DMS153 (cell line): ENCODE results near the gene LAMB3.

Experiments used
- DNase-seq: peaks from one replicate; lab custom pipeline; 2025; lab: John Stamatoyannopoulos, UW

The LAMB3 gene

DNA sequence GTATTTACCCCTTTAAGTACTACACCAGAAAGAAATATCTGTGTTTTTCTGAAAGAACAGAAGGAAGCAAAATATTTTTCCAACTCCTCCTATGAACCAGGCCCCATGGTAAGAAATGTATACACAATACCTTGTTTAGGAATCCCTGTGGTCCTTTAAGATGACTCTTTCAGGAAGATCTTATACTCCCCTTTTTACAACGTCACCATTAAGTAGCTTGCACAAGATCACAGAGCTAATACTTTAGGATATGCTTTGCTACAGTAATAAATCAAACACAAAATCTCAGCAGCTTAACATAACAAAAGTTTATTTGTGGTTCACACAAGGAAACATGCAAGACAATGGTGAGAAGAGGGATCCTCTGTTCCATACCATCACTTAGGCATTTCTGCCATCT, 8.8 kb upstream of the LAMB3 start:
- DNase-seq: no peak

DNA sequence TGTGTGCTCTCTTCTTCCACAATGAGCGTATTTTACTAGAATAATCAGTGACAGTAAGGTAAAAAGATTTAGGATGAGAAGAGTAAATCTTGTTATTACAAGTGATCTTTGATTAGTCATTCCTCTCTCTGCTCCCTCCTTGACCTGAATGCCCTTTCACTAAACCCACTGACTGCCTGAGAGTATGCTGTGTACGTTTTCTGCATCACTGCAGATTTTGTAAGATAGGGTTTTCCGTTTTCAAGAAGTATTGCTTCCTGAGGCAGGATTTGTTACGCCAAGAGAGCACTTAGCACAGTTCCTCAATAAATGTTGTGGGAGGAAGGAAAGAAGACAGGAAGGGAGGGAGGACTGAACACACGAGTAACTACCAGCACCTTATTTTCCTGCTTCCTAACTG, 7.7 kb upstream of the LAMB3 start:
- no peak for DNase-seq

- DNase-seq: no peak
Observed at GRCh38 chr1:209657918-209658317, 5.7 kb upstream of the LAMB3 start.

DNA sequence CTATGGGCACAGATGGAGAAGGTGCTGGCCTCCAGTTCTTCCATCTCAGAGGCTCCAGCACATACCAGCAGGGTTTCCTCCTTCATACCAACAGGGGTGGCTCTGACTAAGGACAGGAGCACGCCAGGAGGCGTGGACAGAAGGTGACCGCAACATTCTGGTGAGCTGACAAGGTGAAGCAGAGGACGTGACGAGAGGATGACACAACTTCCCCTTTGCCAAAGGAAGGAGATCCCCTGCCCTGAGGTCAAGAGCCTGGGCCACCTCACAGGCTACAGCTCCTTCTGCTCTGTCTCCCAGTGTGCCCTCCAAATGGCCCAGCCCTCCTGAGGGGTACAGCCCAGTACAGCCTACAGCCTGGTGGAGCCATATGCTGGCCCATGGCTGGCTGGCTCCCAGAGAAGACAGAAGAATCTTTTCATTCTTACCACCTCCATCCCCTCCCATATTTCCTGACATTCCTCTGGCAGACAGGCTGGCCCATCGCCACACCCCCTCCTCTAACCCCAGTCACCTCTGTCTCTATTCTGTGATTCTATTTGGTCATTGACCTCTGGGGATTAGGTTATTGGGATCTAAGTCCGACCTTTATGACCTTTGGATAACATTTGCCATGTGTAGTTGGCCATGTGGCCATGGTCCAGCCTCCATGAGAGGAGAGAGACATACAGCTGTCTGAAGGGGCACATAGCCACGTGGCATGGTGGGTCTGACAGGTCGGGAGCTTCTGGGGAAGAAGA, 5.1 kb upstream of the LAMB3 start:
- no peak for DNase-seq

DNA sequence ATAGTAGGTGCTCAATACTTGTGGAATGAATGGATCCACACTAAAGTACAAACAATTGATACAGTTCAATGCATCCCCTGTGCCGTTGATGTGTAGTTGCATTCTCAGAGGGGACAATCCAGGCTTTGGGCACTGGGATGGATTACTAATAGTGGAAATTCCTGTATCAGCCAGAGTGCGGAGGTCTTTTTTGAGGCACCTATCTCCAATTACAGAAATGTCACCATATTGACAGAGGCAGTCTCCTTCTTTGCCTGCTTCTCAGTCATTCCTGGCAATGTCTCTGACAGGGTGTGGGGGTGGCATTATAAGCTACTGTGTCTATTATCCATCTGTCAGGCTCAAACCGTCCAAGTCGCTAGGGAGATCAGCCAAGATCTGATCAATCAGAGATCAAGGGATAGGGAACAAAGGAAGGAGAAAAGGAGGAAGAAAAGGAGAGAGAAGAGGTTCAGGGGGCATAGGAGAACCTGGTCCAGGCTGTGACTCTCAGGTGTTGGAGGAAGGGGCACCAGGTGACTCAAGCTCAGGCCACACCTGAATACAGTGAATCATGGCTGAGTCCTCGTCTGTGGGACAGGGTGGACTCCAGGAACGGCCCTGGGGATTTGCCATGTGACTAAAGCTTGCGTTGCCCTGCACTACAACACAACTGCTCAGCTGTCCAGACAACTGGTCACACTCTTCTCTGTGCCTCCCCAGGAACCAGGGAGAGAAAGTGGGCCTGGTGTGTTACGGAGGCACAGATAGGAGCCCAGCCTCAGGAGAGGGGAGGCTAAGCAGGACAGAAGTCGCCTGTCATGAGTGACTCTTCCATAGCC, 3.4 kb upstream of the LAMB3 start:
- no peak for DNase-seq

DNA sequence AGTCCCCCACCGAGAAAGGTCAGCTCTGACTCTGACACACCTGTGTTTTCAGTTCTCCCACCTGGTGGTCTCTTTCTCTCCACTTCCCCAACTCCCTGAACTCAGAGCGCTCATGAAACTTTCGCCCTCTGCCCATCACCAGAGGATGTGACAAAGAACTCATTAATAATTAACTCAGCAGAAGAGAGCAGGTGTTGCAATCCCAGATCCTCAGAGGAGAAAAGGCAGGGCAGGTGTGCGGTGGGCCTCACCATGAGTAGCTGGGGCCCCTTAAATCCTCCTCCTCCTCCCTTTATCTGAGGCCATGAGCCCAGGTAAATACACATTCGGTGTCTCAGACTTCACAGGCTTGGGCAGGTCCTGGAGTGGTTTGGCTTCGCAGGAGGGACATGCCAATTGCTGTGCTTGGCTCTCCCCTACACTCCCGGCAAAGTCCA, 1.7 kb upstream of the LAMB3 start:
- DNase-seq: no peak

DNA sequence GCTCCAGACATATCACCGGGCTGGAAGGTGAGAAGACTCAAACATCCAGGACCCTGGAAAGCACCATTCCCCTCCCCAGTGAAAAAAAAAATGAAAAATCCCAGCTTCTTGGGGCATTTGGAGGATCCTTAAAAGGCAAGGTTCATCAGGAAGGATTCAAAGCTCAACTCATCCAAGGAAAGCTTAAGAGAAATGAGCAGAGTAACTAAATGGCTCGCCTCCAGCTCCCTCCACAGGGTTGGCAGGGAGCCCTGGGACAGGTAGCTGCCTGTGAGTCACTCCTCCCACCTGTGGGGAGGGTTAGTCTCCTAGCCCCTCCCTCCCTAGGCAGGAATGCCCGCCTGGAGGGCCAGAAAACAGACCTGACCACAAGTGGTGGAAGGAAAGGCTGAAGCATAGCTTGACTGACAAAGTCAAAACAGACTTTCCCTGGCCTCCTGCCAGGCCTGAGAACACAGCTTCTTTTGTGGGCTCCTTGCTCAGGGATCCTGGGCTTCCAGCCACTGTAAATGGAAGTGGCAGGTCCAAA, 712 bp upstream of the LAMB3 start:
- DNase-seq: peak; percentile 95

DNA sequence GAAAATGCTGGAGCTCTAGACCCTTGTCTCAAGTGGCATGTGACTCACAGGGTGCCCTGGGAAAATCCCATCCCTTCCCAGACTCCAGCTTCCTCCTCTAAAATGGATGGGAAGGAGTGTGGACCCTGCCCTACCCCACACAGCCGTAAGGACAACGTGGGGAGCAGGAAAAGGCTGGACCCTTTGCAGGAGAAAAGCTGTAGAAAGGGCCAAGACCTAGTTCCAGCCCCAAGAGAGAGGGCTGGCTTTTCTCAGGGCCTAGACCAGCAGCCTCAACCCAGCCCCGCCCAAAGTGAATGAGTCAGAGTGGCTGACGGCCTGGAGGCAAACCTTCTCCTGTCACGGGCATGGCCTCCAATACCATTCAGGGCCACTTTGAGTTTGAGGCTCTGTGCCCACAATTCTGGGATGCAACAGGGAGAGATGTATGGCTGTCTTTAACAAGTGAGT, 1.1 kb downstream of the LAMB3 start:
- DNase-seq: no peak

- DNase-seq: no peak
Observed at GRCh38 chr1:209650454-209650853, 1.8 kb downstream of the LAMB3 start.

DNA sequence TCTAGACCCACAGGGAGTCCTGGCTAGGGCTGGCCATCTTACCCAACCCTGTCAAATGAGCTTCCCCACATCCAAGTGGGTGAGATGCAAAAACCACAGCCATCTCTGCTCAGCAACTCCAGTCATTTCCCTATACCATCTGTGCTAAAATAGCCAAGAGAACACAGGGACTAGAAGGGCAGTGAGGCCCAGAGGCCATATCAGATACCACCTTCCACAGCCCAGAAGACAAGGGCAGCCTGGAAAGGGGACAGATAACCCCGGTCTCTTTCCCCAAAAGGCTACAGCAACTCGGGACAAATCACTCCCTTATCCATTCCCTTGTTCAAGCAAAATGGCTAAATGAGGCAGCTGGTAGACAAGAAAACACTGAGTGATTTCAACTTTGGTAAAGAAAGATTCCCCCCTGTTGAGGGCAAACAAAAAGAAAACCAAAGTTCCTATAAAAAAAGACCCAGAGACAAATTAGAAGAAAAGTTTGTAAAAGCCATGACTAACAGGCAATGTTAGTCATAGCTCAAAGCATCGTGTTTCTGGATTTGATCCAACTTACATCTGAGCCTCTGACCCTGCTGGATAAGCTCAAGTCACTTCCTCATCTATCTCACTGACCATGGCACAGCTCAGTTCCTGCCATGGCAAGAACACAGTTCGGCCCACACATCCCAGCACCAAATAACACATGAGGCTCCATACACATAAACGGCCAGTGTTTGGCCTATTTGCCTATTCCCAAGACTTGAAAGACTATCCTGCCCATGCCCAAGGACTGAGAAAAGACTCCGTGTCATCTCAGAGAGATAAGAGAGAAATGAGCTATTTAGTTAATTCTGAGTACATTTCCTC, 3.1 kb downstream of the LAMB3 start:
- DNase-seq: no peak

- DNase-seq: no peak
Observed at GRCh38 chr1:209648346-209648745, 3.9 kb downstream of the LAMB3 start.

GRCh38 chr1:209647156-209647555, 5.1 kb downstream of the LAMB3 start:
- no peak for DNase-seq

- DNase-seq: no peak
Observed at GRCh38 chr1:209646558-209646957, 5.7 kb downstream of the LAMB3 start.

- no peak for DNase-seq
Observed at GRCh38 chr1:209645574-209646452, 6.4 kb downstream of the LAMB3 start.

- DNase-seq: no peak
Observed at GRCh38 chr1:209643285-209644020, 8.8 kb downstream of the LAMB3 start.

DNA sequence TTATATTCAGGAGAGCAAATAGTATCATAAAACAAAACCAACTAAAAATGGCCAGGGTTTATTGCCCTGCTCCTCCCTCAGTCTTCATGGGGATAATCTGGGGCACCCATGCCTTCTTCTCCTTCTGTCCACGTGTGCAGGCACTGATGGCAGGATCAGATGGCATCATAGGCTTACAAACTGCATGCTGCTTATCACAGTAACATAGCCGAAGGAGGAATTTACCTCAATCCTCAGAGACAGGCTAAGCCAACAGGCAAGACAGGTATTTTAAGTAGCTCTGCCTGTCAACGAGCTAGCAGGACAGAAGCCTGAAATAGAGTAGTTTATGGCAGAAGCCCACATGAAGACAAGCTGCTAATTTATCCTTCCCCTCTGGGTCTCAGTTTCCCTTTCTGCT, 9.4 kb downstream of the LAMB3 start:
- DNase-seq: no peak

DNA sequence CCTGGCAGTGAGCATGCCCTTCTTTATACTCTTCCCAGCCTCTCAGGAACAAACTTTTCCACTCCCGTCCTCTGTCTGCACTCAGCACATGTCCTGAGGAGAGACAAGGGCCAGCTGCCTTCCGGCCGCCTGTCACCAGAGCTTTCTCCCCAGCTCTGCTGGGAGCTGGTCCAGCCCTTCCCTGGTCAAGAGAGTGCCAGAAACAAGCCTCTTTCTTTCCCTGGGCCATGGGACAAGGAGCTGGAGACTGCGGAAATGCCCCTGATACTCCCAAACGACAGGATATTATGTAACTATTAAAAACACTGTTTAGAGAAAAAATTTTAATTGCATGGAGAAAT, 10.4 kb downstream of the LAMB3 start:
- no peak for DNase-seq

- DNase-seq: no peak
Observed at GRCh38 chr1:209635850-209636249, 16.4 kb downstream of the LAMB3 start.

- no peak for DNase-seq
Observed at GRCh38 chr1:209634005-209634737, 18.1 kb downstream of the LAMB3 start.
